ENCODE results near the gene DCP1A.
"Not testable (repeated sequence)": the region's sequence is repeated elsewhere in the genome, so short reads cannot be mapped to it uniquely, and the experiment has no call there.

The DCP1A gene

GRCh38 chr3:53311882-53312281 lies 35.5 kb downstream of the DCP1A start:
- H3K4me3 ChIP-seq (ENCODE audit: low read length) = no peak overlapping the region
- DNase-seq (ENCODE audit: low read depth) = no peak

GRCh38 chr3:53303957-53304356 lies 43.4 kb downstream of the DCP1A start:
- TF ChIP-seq, protein P1, sequence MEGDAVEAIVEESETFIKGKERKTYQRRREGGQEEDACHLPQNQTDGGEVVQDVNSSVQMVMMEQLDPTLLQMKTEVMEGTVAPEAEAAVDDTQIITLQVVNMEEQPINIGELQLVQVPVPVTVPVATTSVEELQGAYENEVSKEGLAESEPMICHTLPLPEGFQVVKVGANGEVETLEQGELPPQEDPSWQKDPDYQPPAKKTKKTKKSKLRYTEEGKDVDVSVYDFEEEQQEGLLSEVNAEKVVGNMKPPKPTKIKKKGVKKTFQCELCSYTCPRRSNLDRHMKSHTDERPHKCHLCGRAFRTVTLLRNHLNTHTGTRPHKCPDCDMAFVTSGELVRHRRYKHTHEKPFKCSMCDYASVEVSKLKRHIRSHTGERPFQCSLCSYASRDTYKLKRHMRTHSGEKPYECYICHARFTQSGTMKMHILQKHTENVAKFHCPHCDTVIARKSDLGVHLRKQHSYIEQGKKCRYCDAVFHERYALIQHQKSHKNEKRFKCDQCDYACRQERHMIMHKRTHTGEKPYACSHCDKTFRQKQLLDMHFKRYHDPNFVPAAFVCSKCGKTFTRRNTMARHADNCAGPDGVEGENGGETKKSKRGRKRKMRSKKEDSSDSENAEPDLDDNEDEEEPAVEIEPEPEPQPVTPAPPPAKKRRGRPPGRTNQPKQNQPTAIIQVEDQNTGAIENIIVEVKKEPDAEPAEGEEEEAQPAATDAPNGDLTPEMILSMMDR (IDR thresholded peaks at IDR 0.05; ENCODE audit: insufficient read depth, low read depth, low read length, missing control alignments) = no peak
- DNase-seq (ENCODE audit: low read depth) = no peak
- H3K4me3 ChIP-seq (ENCODE audit: low read length) = no peak overlapping the region

More at GRCh38 chr3:53311882-53312281, 35.5 kb downstream of the DCP1A start:
- TF ChIP-seq, protein P1 (IDR thresholded peaks at IDR 0.05; ENCODE audit: insufficient read depth, low read depth, low read length, missing control alignments) = no peak

DNA sequence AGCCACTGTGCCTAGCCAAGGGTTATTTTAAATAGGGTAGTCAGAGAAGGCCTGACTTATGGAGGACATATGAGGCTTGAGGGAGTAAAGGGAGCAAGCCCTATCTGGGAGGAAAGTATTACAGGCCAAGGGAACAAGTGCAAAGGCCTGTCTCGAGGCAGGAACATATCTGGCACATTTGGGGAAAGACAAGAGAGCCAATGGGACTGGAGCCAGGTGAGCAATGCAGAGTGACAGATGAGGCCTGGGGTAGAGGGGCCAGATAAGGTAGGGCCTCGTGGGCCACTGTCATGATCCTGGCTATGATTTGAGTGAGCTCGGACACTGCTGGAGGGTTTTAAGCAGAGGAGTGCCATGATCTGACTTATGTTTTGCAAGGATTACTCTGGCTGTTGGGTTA lies 43.8 kb downstream of the DCP1A start:
- no peak overlapping the region for H3K4me3 ChIP-seq (ENCODE audit: low read length)
- TF ChIP-seq, protein P1 (IDR thresholded peaks at IDR 0.05; ENCODE audit: insufficient read depth, low read depth, low read length, missing control alignments) = no peak
- DNase-seq (ENCODE audit: low read depth) = no peak

DNA sequence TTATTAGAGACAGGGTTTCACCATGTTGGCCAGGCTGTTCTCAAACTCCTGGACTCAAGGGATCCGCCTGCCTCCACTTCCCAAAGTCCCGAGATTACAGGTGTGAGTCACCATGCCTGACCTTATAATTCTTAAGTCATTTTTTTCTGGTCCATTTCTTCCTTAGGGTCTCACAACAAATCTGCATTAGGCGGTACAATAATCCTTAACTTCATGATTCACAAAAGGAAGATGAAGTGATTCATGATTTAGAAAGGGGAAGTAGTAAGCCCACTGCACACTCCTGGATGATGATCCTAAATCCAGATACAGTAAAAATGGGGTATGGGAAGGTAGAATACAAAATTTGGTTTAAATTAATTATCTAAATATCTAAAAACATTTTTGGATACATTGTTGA lies 46.5 kb downstream of the DCP1A start:
- H3K4me3 ChIP-seq (ENCODE audit: low read length) = no peak overlapping the region

DNA sequence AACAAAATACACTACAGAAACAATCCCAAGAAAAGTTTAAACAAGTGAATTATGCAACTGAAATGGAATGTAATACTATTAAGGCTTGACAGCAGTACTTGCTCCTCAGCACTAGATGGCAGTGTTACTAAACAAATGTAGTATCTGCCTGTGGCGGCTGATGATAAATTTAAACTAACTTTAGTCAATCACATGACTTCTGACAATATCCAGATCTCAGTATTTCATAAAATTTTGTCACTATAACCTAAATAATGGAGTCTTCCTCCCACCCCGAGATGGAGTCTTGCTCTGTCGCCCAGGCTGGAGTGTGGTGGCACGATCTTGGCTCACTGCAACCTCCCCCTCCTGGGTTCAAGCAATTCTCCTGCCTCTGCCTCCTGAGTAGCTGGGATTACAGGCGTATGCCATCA lies 47.7 kb downstream of the DCP1A start:
- TF ChIP-seq, protein P1 (IDR thresholded peaks at IDR 0.05; ENCODE audit: insufficient read depth, low read depth, low read length, missing control alignments) = peak; percentile 82
- H3K4me3 ChIP-seq (ENCODE audit: low read length) = not testable (repeated sequence)
- peak; percentile 63 for DNase-seq (ENCODE audit: low read depth)

More for the DNA sequence above, 46.5 kb downstream of the DCP1A start:
- TF ChIP-seq, protein P1 (IDR thresholded peaks at IDR 0.05; ENCODE audit: insufficient read depth, low read depth, low read length, missing control alignments) = no peak
- no peak for DNase-seq (ENCODE audit: low read depth)

GRCh38 chr3:53295410-53295809 lies 51.9 kb downstream of the DCP1A start:
- TF ChIP-seq, protein P1 (IDR thresholded peaks at IDR 0.05; ENCODE audit: insufficient read depth, low read depth, low read length, missing control alignments) = no peak
- DNase-seq (ENCODE audit: low read depth) = no peak
- no peak overlapping the region for H3K4me3 ChIP-seq (ENCODE audit: low read length)

- DNase-seq (ENCODE audit: low read depth) = no peak
- no peak overlapping the region for H3K4me3 ChIP-seq (ENCODE audit: low read length)
- TF ChIP-seq, protein P1 (IDR thresholded peaks at IDR 0.05; ENCODE audit: insufficient read depth, low read depth, low read length, missing control alignments) = no peak
These were observed 53.5 kb downstream of the DCP1A start for GRCh38 chr3:53293867-53294266.
